ENCODE data around the gene DMRTC2.

- TF ChIP-seq CTCF (optimal IDR thresholded peaks at IDR 0.05 in 1 of 3, IDR thresholded peaks at IDR 0.05 in 1 of 3, conservative IDR thresholded peaks at IDR 0.05 in 1 of 3; ENCODE audit: extremely low read depth in 1 of 3, insufficient read depth in 2 of 3, low read length in 3 of 3): no peak
- no peak for TF ChIP-seq EZH2 (IDR thresholded peaks at IDR 0.05; ENCODE audit: low read length)
These were observed 53.4 kb downstream of the DMRTC2 start for GRCh38 chr19:41898235-41898634.

Measured in keratinocyte (primary cell).